ENCODE measurements around the gene PXMP4.

Gene PXMP4

DNA sequence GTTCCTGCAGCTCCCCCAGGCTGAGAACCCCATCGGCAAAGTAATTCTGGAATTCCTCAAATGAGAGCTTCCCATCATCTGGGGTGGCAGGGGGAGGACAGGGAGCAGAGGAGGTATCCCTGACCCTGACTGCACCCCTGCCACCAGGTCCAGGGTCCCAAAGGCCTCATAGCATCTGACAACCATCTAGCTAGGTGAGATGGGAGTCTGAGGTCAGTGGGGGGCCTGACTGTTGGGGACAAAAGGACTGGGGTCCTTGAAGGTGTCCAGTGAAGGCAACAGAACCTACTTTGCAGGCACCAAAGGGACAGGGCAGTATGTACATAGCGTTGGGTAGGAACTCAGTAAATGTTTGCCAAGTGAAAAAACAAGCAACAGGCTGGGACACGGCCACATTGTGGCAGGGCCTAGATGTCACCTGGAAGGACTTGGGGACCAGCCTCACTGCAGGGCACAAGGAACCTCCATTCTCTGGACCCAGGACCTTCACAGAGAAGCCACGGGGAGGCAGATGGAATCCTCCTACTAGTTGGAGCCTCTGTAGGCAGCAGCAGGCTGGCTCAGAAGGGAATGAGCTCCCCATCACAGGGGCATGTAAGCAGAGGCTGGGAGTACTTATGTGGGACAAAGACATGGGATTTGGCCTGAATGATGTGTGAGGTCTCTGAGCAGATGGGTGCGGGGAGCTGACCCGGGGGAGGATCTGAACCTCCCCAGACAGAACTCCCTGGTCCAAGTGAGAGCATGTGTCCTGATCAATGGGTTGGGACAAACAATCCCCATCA, 49.2 kb downstream of the PXMP4 start:
- Histone ChIP-seq H3K4me2 (ENCODE audit: low read length) (no peak overlapping the region), H3K9me3 (ENCODE audit: insufficient read depth, low read length) (no peaks in the 10 kb centered on the region), H3K36me3 (replicated peaks; ENCODE audit: low read depth, low read length) (peaks cover 9% of the 10 kb centered on the region), H2AFZ (ENCODE audit: low read depth, low read length) (no peak overlapping the region), H3K4me1 (ENCODE audit: low read length) (peaks cover 34% of the 10 kb centered on the region), H4K20me1 (ENCODE audit: insufficient read depth, low read length) (peaks cover 12% of the 10 kb centered on the region), H3K79me2 (ENCODE audit: low read length) (no peaks in the 10 kb centered on the region), H3K27me3 (ENCODE audit: low read depth, low read length) (no peaks in the 10 kb centered on the region), H3K27ac (ENCODE audit: low read length) (no peak overlapping the region), H3K9ac (ENCODE audit: low read length) (no peak overlapping the region), H3K4me3 (ENCODE audit: low read length) (no peak overlapping the region)
- no peak for TF ChIP-seq EZH2phosphoT487 (IDR thresholded peaks at IDR 0.05; ENCODE audit: low read depth)
- TF ChIP-seq, protein P1, sequence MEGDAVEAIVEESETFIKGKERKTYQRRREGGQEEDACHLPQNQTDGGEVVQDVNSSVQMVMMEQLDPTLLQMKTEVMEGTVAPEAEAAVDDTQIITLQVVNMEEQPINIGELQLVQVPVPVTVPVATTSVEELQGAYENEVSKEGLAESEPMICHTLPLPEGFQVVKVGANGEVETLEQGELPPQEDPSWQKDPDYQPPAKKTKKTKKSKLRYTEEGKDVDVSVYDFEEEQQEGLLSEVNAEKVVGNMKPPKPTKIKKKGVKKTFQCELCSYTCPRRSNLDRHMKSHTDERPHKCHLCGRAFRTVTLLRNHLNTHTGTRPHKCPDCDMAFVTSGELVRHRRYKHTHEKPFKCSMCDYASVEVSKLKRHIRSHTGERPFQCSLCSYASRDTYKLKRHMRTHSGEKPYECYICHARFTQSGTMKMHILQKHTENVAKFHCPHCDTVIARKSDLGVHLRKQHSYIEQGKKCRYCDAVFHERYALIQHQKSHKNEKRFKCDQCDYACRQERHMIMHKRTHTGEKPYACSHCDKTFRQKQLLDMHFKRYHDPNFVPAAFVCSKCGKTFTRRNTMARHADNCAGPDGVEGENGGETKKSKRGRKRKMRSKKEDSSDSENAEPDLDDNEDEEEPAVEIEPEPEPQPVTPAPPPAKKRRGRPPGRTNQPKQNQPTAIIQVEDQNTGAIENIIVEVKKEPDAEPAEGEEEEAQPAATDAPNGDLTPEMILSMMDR (IDR thresholded peaks at IDR 0.05; ENCODE audit: low read depth, low read length): no peak

DNA sequence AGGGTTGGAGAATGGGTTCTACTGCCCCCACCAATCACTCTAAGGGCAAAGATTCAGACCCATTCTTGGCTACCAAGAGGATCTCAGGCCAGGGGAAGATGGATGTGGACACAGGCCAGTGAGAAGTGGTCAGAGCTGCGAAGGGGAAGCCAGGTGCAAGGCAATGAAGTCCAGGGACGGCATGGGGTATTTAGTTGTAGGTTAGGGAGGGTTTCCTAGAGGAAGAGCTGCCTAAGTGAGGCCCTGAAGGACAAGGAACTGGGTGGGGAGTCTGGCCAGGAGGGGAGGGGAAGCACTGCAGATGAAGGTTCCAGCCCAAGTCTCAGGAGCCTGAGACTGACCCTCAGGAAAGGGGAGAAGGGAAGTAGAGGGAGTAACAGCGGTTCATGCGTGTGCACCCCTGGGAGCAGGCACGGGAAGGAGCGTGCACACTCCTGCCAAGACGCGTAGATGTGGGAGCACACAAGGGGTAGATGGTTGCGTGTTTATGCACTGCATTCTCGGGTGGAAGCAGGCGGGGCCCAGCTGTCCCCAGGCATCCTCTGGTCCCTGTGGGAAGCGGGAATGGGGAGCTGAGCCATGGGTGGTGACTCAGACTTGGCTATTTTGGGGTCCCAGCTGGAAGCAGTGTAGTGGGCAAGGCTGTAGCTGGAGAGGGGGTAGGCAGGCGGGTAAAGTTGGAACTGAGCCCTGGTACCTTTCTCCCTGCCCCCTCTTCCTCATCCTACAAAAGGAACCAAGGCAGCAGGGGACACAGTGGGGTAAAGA, 50.1 kb downstream of the PXMP4 start:
- Histone ChIP-seq H3K4me3 (ENCODE audit: low read length) (no peak overlapping the region), H3K9ac (ENCODE audit: low read length) (no peak overlapping the region), H3K79me2 (ENCODE audit: low read length) (no peaks in the 10 kb centered on the region), H4K20me1 (ENCODE audit: insufficient read depth, low read length) (peaks cover 4% of the 10 kb centered on the region; the same call in 1 of the 2 replicates), H3K27ac (ENCODE audit: low read length) (no peak overlapping the region), H3K36me3 (replicated peaks; ENCODE audit: low read depth, low read length) (peaks cover 6% of the 10 kb centered on the region), H3K4me2 (ENCODE audit: low read length) (no peak overlapping the region), H3K9me3 (ENCODE audit: insufficient read depth, low read length) (no peaks in the 10 kb centered on the region), H3K4me1 (ENCODE audit: low read length) (peaks cover 30% of the 10 kb centered on the region), H2AFZ (ENCODE audit: low read depth, low read length) (no peak overlapping the region), H3K27me3 (ENCODE audit: low read depth, low read length) (no peaks in the 10 kb centered on the region)
- TF ChIP-seq, protein P1 (IDR thresholded peaks at IDR 0.05; ENCODE audit: low read depth, low read length): no peak
- TF ChIP-seq EZH2phosphoT487 (IDR thresholded peaks at IDR 0.05; ENCODE audit: low read depth): no peak

DNA sequence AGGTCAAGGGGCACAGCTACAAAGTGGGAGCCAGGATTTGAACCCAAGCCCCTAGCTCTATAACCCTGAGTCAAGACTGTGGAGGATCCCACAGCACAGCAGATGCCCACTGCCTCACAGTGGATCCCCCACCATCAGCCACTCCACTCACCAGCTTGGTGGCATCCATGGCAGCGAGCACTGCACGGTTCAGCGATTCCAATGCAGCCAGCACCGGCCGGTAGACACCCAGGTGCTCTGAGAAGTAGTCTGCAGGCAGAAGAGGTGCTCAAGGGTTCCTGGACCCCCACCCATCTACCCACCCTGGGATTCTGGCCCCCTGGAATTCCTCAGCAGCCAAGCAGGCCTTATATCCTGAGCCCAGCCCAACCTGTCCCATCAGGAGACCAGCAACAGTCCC, 50.9 kb downstream of the PXMP4 start:
- Histone ChIP-seq H3K9me3 (ENCODE audit: insufficient read depth, low read length) (no peaks in the 10 kb centered on the region), H2AFZ (ENCODE audit: low read depth, low read length) (no peak overlapping the region), H3K4me2 (ENCODE audit: low read length) (no peak overlapping the region), H3K4me3 (ENCODE audit: low read length) (no peak overlapping the region), H3K4me1 (ENCODE audit: low read length) (peaks cover 31% of the 10 kb centered on the region), H3K9ac (ENCODE audit: low read length) (no peak overlapping the region), H3K79me2 (ENCODE audit: low read length) (no peaks in the 10 kb centered on the region), H4K20me1 (ENCODE audit: insufficient read depth, low read length) (no peaks in the 10 kb centered on the region), H3K27me3 (ENCODE audit: low read depth, low read length) (no peaks in the 10 kb centered on the region), H3K36me3 (replicated peaks; ENCODE audit: low read depth, low read length) (peaks cover 6% of the 10 kb centered on the region), H3K27ac (ENCODE audit: low read length) (no peak overlapping the region)
- no peak for TF ChIP-seq EZH2phosphoT487 (IDR thresholded peaks at IDR 0.05; ENCODE audit: low read depth)
- TF ChIP-seq, protein P1 (IDR thresholded peaks at IDR 0.05; ENCODE audit: low read depth, low read length): no peak

DNA sequence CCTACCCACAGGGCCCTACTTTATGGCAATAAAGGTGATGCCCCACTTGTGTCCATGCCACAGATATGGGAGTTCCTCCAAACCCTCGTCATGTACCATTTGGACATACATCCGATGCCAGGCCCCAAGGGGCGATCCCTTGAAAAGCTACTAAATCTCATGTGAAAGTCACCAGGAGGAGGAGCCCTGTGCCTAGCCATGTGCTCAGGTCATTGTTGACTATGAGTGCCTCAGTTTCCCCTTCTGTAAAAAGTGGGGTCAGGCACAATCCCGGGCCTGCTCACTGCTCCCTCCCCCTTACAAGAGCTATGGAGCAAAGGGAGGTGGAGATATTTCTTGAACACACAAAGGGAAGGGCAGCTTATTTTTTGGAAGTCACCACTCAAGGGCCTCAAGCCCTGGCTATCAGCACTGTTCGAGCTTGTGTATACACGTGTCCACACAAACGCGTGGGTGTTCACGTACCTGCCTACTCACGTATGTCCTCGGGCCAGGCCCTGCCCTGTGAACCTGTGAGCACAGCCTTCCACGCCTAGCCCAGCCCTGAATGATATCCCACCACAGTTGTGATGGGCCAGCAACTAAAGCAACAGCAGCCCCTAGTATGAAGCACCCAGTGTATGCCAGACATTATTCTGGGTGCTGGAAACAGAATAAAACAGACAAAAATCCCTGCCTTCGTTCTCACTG, 51.5 kb downstream of the PXMP4 start:
- Histone ChIP-seq H4K20me1 (ENCODE audit: insufficient read depth, low read length) (no peaks in the 10 kb centered on the region), H3K27ac (ENCODE audit: low read length) (no peak overlapping the region), H2AFZ (ENCODE audit: low read depth, low read length) (no peak overlapping the region), H3K79me2 (ENCODE audit: low read length) (no peaks in the 10 kb centered on the region), H3K36me3 (replicated peaks; ENCODE audit: low read depth, low read length) (peaks cover 6% of the 10 kb centered on the region), H3K4me3 (ENCODE audit: low read length) (peak overlapping the region; percentile 82; the same call in 1 of the 2 replicates), H3K27me3 (ENCODE audit: low read depth, low read length) (no peaks in the 10 kb centered on the region), H3K4me2 (ENCODE audit: low read length) (peak overlapping the region; percentile 68), H3K9ac (ENCODE audit: low read length) (no peak overlapping the region), H3K4me1 (ENCODE audit: low read length) (peaks cover 32% of the 10 kb centered on the region), H3K9me3 (ENCODE audit: insufficient read depth, low read length) (no peaks in the 10 kb centered on the region)
- TF ChIP-seq, protein P1 (IDR thresholded peaks at IDR 0.05; ENCODE audit: low read depth, low read length): no peak
- no peak for TF ChIP-seq EZH2phosphoT487 (IDR thresholded peaks at IDR 0.05; ENCODE audit: low read depth)

All from OCI-LY3 (cell line).